OCI-LY3 (cell line): Measurements from ENCODE around the gene DNAAF8.

Experiments used
- EZH2phosphoT487 ChIP-seq: fragments of 200-600 bp; shearing (Covaris generic); IDR thresholded peaks from 2 replicates; pipeline ENCODE4 v1.6.1; 2018; ENCODE audit warnings: antibody characterized with exemption, mixed run types, low read depth
- TF ChIP-seq, protein P1 (sequence below): fragments of 200-600, 300-600 bp; sonication (generic); IDR thresholded peaks from 2 replicates; pipeline ENCODE4 v1.5.1; 2014; ENCODE audit warnings: antibody characterized with exemption, low read length, low read depth

DNA sequence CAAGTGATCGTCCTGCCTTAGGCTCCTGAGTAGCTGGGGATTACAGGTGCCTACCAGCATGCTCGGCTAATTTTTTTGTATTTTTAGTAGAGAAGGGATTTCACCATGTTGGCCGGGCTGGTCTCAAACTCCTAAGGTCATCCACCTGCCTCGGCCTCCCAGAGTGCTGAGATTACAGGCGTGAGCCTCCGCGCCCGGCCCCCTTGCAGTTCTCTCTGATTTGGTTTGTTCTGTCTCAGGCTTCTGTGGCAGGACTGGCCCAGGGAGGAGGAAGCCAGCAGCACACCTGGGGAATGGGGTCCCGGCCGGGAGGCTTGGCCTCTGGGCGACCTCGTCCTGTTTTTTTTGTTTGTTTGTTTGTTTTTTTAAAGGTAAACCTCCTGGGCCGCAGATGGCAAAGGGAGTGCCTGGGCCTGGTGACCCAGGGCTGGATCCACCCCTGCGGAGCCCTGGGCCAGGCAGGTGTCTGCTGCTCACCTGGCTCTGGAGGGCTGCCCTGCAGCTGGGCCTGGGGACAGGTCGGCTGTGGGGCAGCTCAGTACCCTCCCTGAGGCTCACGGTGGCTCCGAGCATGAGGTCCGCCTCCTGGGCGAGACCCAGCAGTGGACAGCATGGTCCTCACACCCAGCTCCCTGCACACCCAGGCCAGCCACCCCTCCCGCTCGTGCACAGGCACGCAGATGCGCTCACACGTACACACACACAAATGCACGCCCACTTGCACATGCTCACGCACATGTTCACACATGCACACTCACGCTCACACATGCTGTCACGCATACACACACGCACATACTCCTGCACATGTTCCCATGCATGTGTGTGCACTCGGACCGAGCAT is 44.3 kb upstream of the DNAAF8 start:
- TF ChIP-seq, protein P1, sequence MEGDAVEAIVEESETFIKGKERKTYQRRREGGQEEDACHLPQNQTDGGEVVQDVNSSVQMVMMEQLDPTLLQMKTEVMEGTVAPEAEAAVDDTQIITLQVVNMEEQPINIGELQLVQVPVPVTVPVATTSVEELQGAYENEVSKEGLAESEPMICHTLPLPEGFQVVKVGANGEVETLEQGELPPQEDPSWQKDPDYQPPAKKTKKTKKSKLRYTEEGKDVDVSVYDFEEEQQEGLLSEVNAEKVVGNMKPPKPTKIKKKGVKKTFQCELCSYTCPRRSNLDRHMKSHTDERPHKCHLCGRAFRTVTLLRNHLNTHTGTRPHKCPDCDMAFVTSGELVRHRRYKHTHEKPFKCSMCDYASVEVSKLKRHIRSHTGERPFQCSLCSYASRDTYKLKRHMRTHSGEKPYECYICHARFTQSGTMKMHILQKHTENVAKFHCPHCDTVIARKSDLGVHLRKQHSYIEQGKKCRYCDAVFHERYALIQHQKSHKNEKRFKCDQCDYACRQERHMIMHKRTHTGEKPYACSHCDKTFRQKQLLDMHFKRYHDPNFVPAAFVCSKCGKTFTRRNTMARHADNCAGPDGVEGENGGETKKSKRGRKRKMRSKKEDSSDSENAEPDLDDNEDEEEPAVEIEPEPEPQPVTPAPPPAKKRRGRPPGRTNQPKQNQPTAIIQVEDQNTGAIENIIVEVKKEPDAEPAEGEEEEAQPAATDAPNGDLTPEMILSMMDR = no peak
- TF ChIP-seq EZH2phosphoT487 = no peak
